Adrenal gland (tissue), 19 donors: Measurements from ENCODE around the gene TBC1D2. TPM values are rescaled to one million over a fixed set of nuclear protein-coding genes. Genes with fewer than 3 reads are reported as not detected.

ENCODE experiments used
- DNase-seq, 7 donors: peaks; one replicate each; pipeline ENCODE4 v3.0.0-alpha.2; 2019 to 2020
- H3K27ac ChIP-seq, 5 donors: fragments of 200-600 bp; sonication (generic) in 4 of 5; 1 replicate in 3 of 5; 2 replicates in 2 of 5; pipeline versions ENCODE4 v1.5.1 to v1.8.0; 2016 to 2020; ENCODE audit warnings: mild to moderate bottlenecking in 1 of 5
- H3K27me3 ChIP-seq: fragments of 200-600 bp; 2 replicates; pipeline ENCODE4 v1.8.0; 2021
- H3K36me3 ChIP-seq, 2 donors: fragments of 200-600 bp; replicated peaks in 1 of 2; 1 replicate in 1 of 2; 2 replicates in 1 of 2; pipeline versions ENCODE4 v1.5.1 to v1.8.0; 2018 to 2022
- H3K4me1 ChIP-seq, 2 donors: fragments of 200-600 bp; replicated peaks in 1 of 2; 1 replicate in 1 of 2; 2 replicates in 1 of 2; pipeline versions ENCODE4 v1.5.1 to v1.8.0; 2018 to 2021
- H3K4me3 ChIP-seq, 4 donors: fragments of 200-600 bp; sonication (generic) in 3 of 4; one replicate each; pipeline ENCODE4 v1.5.1; 2016 to 2018
- H3K9me3 ChIP-seq, 3 donors: fragments of 200-600 bp; sonication (generic) in 1 of 3; replicated peaks in 1 of 3; 1 replicate in 2 of 3; 2 replicates in 1 of 3; pipeline versions ENCODE4 v1.5.1 to v1.8.0; 2016 to 2021
- CTCF ChIP-seq, 6 experiments: fragments of 450-650 bp in 4 of 6; fragments of 200-600 bp in 2 of 6; sonication (generic) in 1 of 6; IDR thresholded peaks; 1 replicate in 5 of 6; 2 replicates in 1 of 6; pipeline versions ENCODE4 v1.5.1 to v1.8.0; 2016 to 2021; ENCODE audit warnings: antibody characterized with exemption in 6 of 6, mild to moderate bottlenecking in 2 of 6, moderate library complexity in 1 of 6
- POLR2A ChIP-seq, 2 donors: fragments of 450-650 bp; IDR thresholded peaks; one replicate each; pipeline ENCODE4 v1.6.1; 2017; ENCODE audit warnings: antibody characterized with exemption in 2 of 2, mild to moderate bottlenecking in 2 of 2, moderate library complexity in 1 of 2
- WGBS, 4 donors: extraction: QIAGEN DNeasy Blood & Tissue Kit in 2 of 4; methylation state at CpG; one replicate each; pipeline versions ENCODE4 v1.1.5 to v1.1.7; 2013 to 2017; 5-methylcytosine and 5-hydroxymethylcytosine counted together
- intact Hi-C, 2 donors: fragments of 100-400 bp; cut with DNase I; formaldehyde crosslinking; loops; one replicate each; pipeline versions ENCODE4 v1.14.1 to v1.15.0; 2022 to 2023
- long read RNA-seq, 10 donors: library from polyadenylated mRNA in 3 of 10; unstranded in 2 of 10; stranded (forward) in 1 of 10; transcript quantifications; one replicate each; pipeline ENCODE4 v2.0.0 and lab custom pipeline, GENCODE V29; 2021 to 2026
- polyA plus RNA-seq, 3 donors: library from polyadenylated mRNA; stranded (reverse); fragments of 200-250 nt in 2 of 3; fragments of 350-450 nt in 1 of 3; fragmentation: Illumina TruSeq in 1 of 3; extraction: RNeasy Lipid Tissue Mini Kit (QIAGEN cat#74804) in 1 of 3; gene quantifications; one replicate each; pipeline ENCODE4 v1.2.3, GENCODE V29; 2013 to 2014
- total RNA-seq, 9 donors: library from RNA; depleted of rRNA in 4 of 9; stranded (reverse); fragments of >200 nt in 4 of 9; fragments of 120-200 nt in 1 of 9; fragmentation: NEBNext Ultra II Directional in 1 of 9; extraction: Animal tissue kit (Norgen Biotek cat#: 25700) in 1 of 9; gene quantifications; one replicate each; pipeline versions ENCODE4 v1.1.0 to v1.2.4, GENCODE V29; 2013 to 2023
- donor health status: healthy with polysubstance abuse.
- donor health status: Bipolar disorder and iron deficiency.
- donor health status: DM: yes; HTN: yes; CAD: no.
- donor health status: DM: no; HTN: no; CAD: no.
- donor health status: DM: no; HTN: no; CAD: no.
- donor health status: DM: yes; HTN: yes; CAD: no.

TBC1D2 gene
- total RNA-seq, result 10 to 100 TPM in 6 of 9 donors, 1 to 10 TPM in 2, under 1 TPM in 1; 0.67 to 21.9 (median 11.3) TPM
- polyA plus RNA-seq, result 10 to 100 TPM in 1 of 3 donors, 1 to 10 TPM in 2; 1.5 to 14.3 (median 6.3) TPM
- long read RNA-seq, donor 1, result 0 reads
- long read RNA-seq, donor 2, result 0 reads
- long read RNA-seq, donor 3, result 0 reads
- long read RNA-seq, donor 4, partial matches to known transcripts, result 4 of 9 reads
- long read RNA-seq, donor 4, other reads (novel, unspliced or antisense), result 2 of 9 reads
- long read RNA-seq, donor 5, transcript TBC1D2-205 (13 exons, 3,349 nt), result major isoform, 44 of 63 reads
- long read RNA-seq, donor 5, partial matches to known transcripts, result 5 of 63 reads
- long read RNA-seq, donor 5, other reads (novel, unspliced or antisense), result 9 of 63 reads
- long read RNA-seq, donor 6, partial matches to known transcripts, result 0 of 9 reads
- long read RNA-seq, donor 6, other reads (novel, unspliced or antisense), result 9 of 9 reads
- long read RNA-seq, donor 7, result 0 reads
- long read RNA-seq, donor 8, result 0 reads
- long read RNA-seq, donor 9, result 0 reads
- long read RNA-seq, donor 10, result 0 reads

- Histone ChIP-seq H3K36me3 (no peaks in the 10 kb centered on the region), H3K4me1 (peaks cover 0 to 8% of the 10 kb centered on the region in 2 donors), H3K9me3 (no peaks in the 10 kb centered on the region), H3K27ac (peak within 1 kb of the TSS; percentile 71 to 98 (median 94)), H3K27me3 (no peaks in the 10 kb centered on the region), H3K4me3 (peak within 1 kb of the TSS; percentile 49 to 86 (median 64))
- intact Hi-C loops, result loop anchor here in 1 of 2 donors (5.0 kb wide), 1 partner anchor 183 kb away; no protein-coding TSS in a partner anchor
- WGBS, 4 donors, result 0 to 1% (median 0%) methylated on average over 15 to 64 of the region's 64 CpGs; no CpG with 5 or more reads in 1 of the 4 donors
- peak; percentile 94 to 98 (median 96) for DNase-seq
- TF ChIP-seq POLR2A (IDR thresholded peaks at IDR 0.05) (peak; percentile 41 to 64), CTCF (IDR thresholded peaks at IDR 0.05) (peak in 4 of 6 experiments; percentile 10 to 39 (median 24))
Measured at GRCh38 chr9:98255578-98256296, at the start of gene TBC1D2. Gene TBC1D2, minus strand, starts transcription at chr9:98255649. Its CDS starts 108 bp downstream, at chr9:98255541.

GRCh38 chr9:98304381-98304780 is 48.9 kb upstream of the TBC1D2 start:
- no peaks in the 10 kb centered on the region for H3K4me1 ChIP-seq
- 85 to 94% (median 89%) methylated on average over 4 of the region's 4 CpGs for WGBS, 4 donors
- H3K27me3 ChIP-seq, result no peaks in the 10 kb centered on the region
- no peak overlapping the region for H3K27ac ChIP-seq
- no peak overlapping the region for H3K4me3 ChIP-seq
- TF ChIP-seq POLR2A (IDR thresholded peaks at IDR 0.05) (no peak), CTCF (IDR thresholded peaks at IDR 0.05) (no peak)
- DNase-seq, result no peak
- intact Hi-C loops, result no loop called here
- no peaks in the 10 kb centered on the region for H3K36me3 ChIP-seq
- H3K9me3 ChIP-seq, result no peaks in the 10 kb centered on the region

GRCh38 chr9:98303633-98304125 is 48.2 kb upstream of the TBC1D2 start:
- WGBS, 4 donors, result 69 to 82% (median 80%) methylated on average over 8 of the region's 8 CpGs
- Histone ChIP-seq H3K9me3 (no peaks in the 10 kb centered on the region), H3K27me3 (no peaks in the 10 kb centered on the region), H3K27ac (no peak overlapping the region), H3K4me1 (no peaks in the 10 kb centered on the region), H3K4me3 (no peak overlapping the region), H3K36me3 (no peaks in the 10 kb centered on the region)
- intact Hi-C loops, result no loop called here
- DNase-seq, result no peak
- TF ChIP-seq CTCF (IDR thresholded peaks at IDR 0.05), result no peak
- TF ChIP-seq POLR2A (IDR thresholded peaks at IDR 0.05), result no peak
